HepG2 (cell line): ENCODE data around the gene TAPBP. TPM values are rescaled to one million over a fixed set of nuclear protein-coding genes. Genes with fewer than 3 reads are reported as not detected.

ENCODE experiments used
- ATAD3A ChIP-seq: sonication (generic); formaldehyde crosslinking; IDR thresholded peaks from 2 replicates; pipeline ENCODE4 v1.4.0; 2020; ENCODE audit warnings: missing genetic modification reagents
- ATF7 ChIP-seq, 2 experiments: fragments of 450-650 bp in 1 of 2; sonication (generic) in 1 of 2; formaldehyde crosslinking in 1 of 2; IDR thresholded peaks; 2 replicates each; pipeline versions ENCODE4 v1.4.0 to v1.6.1; 2016 to 2020; ENCODE audit warnings: antibody characterized with exemption in 1 of 2, mild to moderate bottlenecking in 1 of 2, missing genetic modification reagents in 1 of 2
- CC2D1A ChIP-seq: sonication (generic); formaldehyde crosslinking; IDR thresholded peaks from 2 replicates; pipeline ENCODE4 v1.8.1; 2023; ENCODE audit warnings: mild to moderate bottlenecking, missing genetic modification reagents
- CHCHD3 ChIP-seq: sonication (generic); formaldehyde crosslinking; IDR thresholded peaks from 2 replicates; pipeline ENCODE4 v1.8.0; 2022; ENCODE audit warnings: mild to moderate bottlenecking, missing genetic modification reagents, moderate library complexity
- CHD2 ChIP-seq: IDR thresholded peaks from 2 replicates; pipeline ENCODE4 v1.6.1; 2011; ENCODE audit warnings: low read depth, low read length, improper control_type of control experiment
- FOXM1 ChIP-seq: sonication (generic); formaldehyde crosslinking; IDR thresholded peaks from 2 replicates; pipeline ENCODE4 v1.5.0; 2020; ENCODE audit warnings: missing genetic modification reagents
- GTF2F1 ChIP-seq: fragments of 150-350 bp; IDR thresholded peaks from 2 replicates; pipeline ENCODE4 v1.6.1; 2014; ENCODE audit warnings: low read length
- GZF1 ChIP-seq: sonication (generic); formaldehyde crosslinking; IDR thresholded peaks from 2 replicates; pipeline ENCODE4 v1.5.1; 2020; ENCODE audit warnings: mild to moderate bottlenecking, missing genetic modification reagents
- HNRNPL ChIP-seq: fragments of 200-400 bp; formaldehyde crosslinking; IDR thresholded peaks from 2 replicates; pipeline ENCODE4 v1.6.1; 2017; ENCODE audit warnings: mild to moderate bottlenecking, low read depth, low read length
- PAWR ChIP-seq: sonication (generic); formaldehyde crosslinking; IDR thresholded peaks from 2 replicates; pipeline ENCODE4 v1.4.0; 2020; ENCODE audit warnings: missing genetic modification reagents, mild to moderate bottlenecking, borderline replicate concordance
- PHF21A ChIP-seq: sonication (generic); formaldehyde crosslinking; IDR thresholded peaks from 2 replicates; pipeline ENCODE4 v1.5.0; 2020; ENCODE audit warnings: mild to moderate bottlenecking, missing genetic modification reagents
- RBM39 ChIP-seq: fragments of 200-400 bp; formaldehyde crosslinking; IDR thresholded peaks from one replicate; pipeline ENCODE4 v1.6.1; 2018; ENCODE audit warnings: antibody characterized with exemption, mild to moderate bottlenecking, low read depth, low read length; ENCODE audit not compliant: poor library complexity, severe bottlenecking
- RCOR2 ChIP-seq: IDR thresholded peaks from 2 replicates; pipeline ENCODE4 v1.6.1; 2016; ENCODE audit warnings: missing biosample characterization, missing genetic modification reagents
- SOX6 ChIP-seq, 2 experiments: fragments of 450-650 bp in 1 of 2; sonication (generic) in 1 of 2; formaldehyde crosslinking in 1 of 2; IDR thresholded peaks; 2 replicates each; pipeline versions ENCODE4 v1.4.0 to v1.6.1; 2017 to 2020; ENCODE audit warnings: antibody characterized with exemption in 1 of 2, mild to moderate bottlenecking in 1 of 2, missing genetic modification reagents in 1 of 2
- THAP8 ChIP-seq: sonication (generic); formaldehyde crosslinking; IDR thresholded peaks from 2 replicates; pipeline ENCODE4 v1.5.1; 2020; ENCODE audit warnings: missing genetic modification reagents, mild to moderate bottlenecking, borderline replicate concordance
- ZBTB2 ChIP-seq: sonication (generic); formaldehyde crosslinking; IDR thresholded peaks from 2 replicates; pipeline ENCODE4 v1.8.0; 2022; ENCODE audit warnings: low read depth, missing genetic modification reagents
- ZFP37 ChIP-seq: sonication (generic); formaldehyde crosslinking; IDR thresholded peaks from 2 replicates; pipeline ENCODE4 v1.4.0; 2020; ENCODE audit warnings: missing genetic modification reagents, borderline replicate concordance
- ZNF253 ChIP-seq: sonication (generic); formaldehyde crosslinking; IDR thresholded peaks from 2 replicates; pipeline ENCODE4 v1.8.0; 2022; ENCODE audit warnings: mild to moderate bottlenecking, missing genetic modification reagents, borderline replicate concordance
- ZNF510 ChIP-seq: sonication (generic); formaldehyde crosslinking; IDR thresholded peaks from 2 replicates; pipeline ENCODE4 v1.4.0; 2020; ENCODE audit warnings: low read depth, mild to moderate bottlenecking, missing genetic modification reagents
- ZNF577 ChIP-seq: sonication (generic); formaldehyde crosslinking; IDR thresholded peaks from 2 replicates; pipeline ENCODE4 v1.4.0; 2020; ENCODE audit warnings: mild to moderate bottlenecking, low read depth, missing genetic modification reagents, borderline replicate concordance
- ZNF629 ChIP-seq: sonication (generic); formaldehyde crosslinking; conservative IDR thresholded peaks from 2 replicates; pipeline ENCODE4 v1.5.0; 2020; ENCODE audit warnings: missing genetic modification reagents
- ZNF766 ChIP-seq: sonication (generic); formaldehyde crosslinking; IDR thresholded peaks from 2 replicates; pipeline ENCODE4 v1.5.0; 2020; ENCODE audit warnings: missing genetic modification reagents, borderline replicate concordance
- ZNF773 ChIP-seq: sonication (generic); formaldehyde crosslinking; IDR thresholded peaks from 2 replicates; pipeline ENCODE4 v1.4.0; 2020; ENCODE audit warnings: missing genetic modification reagents, borderline replicate concordance
- ZNF775 ChIP-seq: sonication (generic); formaldehyde crosslinking; IDR thresholded peaks from 2 replicates; pipeline ENCODE4 v1.4.0; 2020; ENCODE audit warnings: missing genetic modification reagents, mild to moderate bottlenecking, moderate library complexity, borderline replicate concordance
- ZNF780A ChIP-seq: sonication (generic); formaldehyde crosslinking; IDR thresholded peaks from 2 replicates; pipeline ENCODE4 v1.8.0; 2022; ENCODE audit warnings: mild to moderate bottlenecking, missing genetic modification reagents, moderate library complexity
- polyA plus RNA-seq, 8 experiments: library from polyadenylated mRNA; depleted of rRNA in 3 of 8; stranded (reverse) in 7 of 8; unstranded in 1 of 8; fragments of >200 nt; fragmentation: Illumina TruSeq in 4 of 8; extraction: Trizol in 4 of 8; gene quantifications; 2 replicates each; pipeline versions ENCODE4 v1.2.1 to v1.2.3, GENCODE V29; 2011 to 2016; ENCODE audit warnings: low read depth in 4 of 8, missing spikeins in 1 of 8, mixed read lengths in 1 of 8; ENCODE audit not compliant: insufficient read depth in 1 of 8
- total RNA-seq, 5 experiments: library from RNA; depleted of rRNA; stranded (reverse); fragments of >200 nt; fragmentation: Illumina TruSeq; extraction: Trizol; gene quantifications; 2 replicates each; pipeline ENCODE4 v1.2.3, GENCODE V29; 2016; ENCODE audit warnings: low read depth in 1 of 5
- TF ChIP-seq, protein P1 (sequence below): sonication (generic); formaldehyde crosslinking; IDR thresholded peaks from 2 replicates; pipeline ENCODE4 v1.8.1; 2023; ENCODE audit warnings: mild to moderate bottlenecking, inconsistent platforms, moderate library complexity, missing genetic modification reagents, borderline replicate concordance

Gene TAPBP
- total and polyA plus RNA-seq, 2 of the 13 experiments (the other 11 are each of a cell fraction or from before 2014, with no cell fraction given), result 27.4 to 32.3 TPM

DNA sequence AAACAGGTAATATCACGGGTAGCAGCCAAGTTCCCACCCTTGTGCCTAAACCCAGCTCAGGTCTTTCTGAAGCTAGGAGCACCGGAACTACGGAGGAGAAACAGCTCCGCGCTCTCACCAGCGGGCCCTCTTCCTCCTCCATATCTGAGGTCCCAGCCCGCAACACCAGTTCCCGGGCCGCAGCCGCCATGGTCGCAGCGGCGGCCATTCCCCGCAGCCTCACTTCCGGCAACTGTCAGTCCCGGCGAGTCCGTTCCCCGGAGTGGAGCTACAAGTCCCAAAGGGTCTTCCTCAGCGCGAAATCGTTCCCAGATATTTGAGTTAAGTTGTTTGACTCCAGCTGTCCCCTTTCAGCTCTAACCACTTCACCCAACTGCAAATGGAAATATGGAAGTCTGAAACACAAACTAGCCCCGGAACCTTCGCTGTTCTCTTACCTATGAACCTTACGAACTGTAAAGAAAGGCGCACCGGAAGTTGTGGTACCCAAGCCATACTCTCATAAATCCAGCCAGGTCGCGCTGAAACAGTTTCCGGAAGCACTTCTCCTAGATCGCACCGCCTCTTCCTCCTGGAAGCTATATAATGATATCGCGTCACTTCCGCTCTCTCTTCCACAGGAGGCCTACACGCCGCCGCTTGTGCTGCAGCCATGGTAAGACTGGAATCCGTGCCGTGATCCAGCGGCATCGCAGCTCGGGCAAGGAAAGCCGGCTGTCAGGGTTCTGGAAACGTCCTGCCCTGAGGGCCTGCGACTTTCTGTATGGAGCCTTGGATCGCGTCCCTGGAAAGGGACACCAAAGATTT lies 42.2 kb downstream of the TAPBP start, which contains the start of the genes RPS18 and VPS52 (continued):
- no peak for TF ChIP-seq ATF7 (IDR thresholded peaks at IDR 0.05)
- TF ChIP-seq ATF7 (CRISPR knock-in tag; IDR thresholded peaks at IDR 0.05), result no peak
- peak; percentile 83; the same call in 1 of the 2 replicates for TF ChIP-seq ZFP37 (CRISPR knock-in tag)
- TF ChIP-seq CC2D1A (CRISPR knock-in tag), result no peak
- 0 out of 2 replicates have a peak, but pooled peaks have one; percentile 36 for TF ChIP-seq ZNF780A
- TF ChIP-seq, protein P1, sequence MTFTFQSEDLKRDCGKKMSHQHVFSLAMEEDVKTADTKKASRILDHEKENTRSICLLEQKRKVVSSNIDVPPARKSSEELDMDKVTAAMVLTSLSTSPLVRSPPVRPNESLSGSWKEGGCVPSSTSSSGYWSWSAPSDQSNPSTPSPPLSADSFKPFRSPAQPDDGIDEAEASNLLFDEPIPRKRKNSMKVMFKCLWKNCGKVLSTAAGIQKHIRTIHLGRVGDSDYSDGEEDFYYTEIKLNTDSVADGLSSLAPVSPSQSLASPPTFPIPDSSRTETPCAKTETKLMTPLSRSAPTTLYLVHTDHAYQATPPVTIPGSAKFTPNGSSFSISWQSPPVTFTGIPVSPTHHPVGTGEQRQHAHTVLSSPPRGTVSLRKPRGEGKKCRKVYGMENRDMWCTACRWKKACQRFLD, result peak; percentile 97
- peak; percentile 86 for TF ChIP-seq ATAD3A (CRISPR knock-in tag)
- TF ChIP-seq FOXM1, result 0 out of 2 replicates have a peak, but pooled peaks have one; percentile 45
- peak; percentile 64; the same call in 1 of the 2 replicates for TF ChIP-seq HNRNPL
- no peak for TF ChIP-seq SOX6 (IDR thresholded peaks at IDR 0.05)
- peak; percentile 63; the same call in 1 of the 2 replicates for TF ChIP-seq SOX6 (CRISPR knock-in tag; IDR thresholded peaks at IDR 0.05)
- peak; percentile 52; the same call in 1 of the 2 replicates for TF ChIP-seq ZBTB2 (CRISPR knock-in tag)
- TF ChIP-seq ZNF773 (CRISPR knock-in tag), result peak; percentile 73; the same call in 1 of the 2 replicates
- peak; percentile 82; the same call in 1 of the 2 replicates for TF ChIP-seq ZNF510 (CRISPR knock-in tag)
- peak; percentile 57; the same call in 1 of the 2 replicates for TF ChIP-seq GZF1 (CRISPR knock-in tag)
- peak; percentile 73 for TF ChIP-seq GTF2F1
- TF ChIP-seq CHCHD3 (CRISPR knock-in tag), result no peak
- no peak; the same call in 1 of the 2 replicates for TF ChIP-seq ZNF577
- TF ChIP-seq THAP8 (CRISPR knock-in tag), result peak; percentile 92; the same call in 1 of the 2 replicates
- TF ChIP-seq RBM39, result peak; percentile 65
- TF ChIP-seq ZNF629, result peak; percentile 15; the same call in 1 of the 2 replicates
- peak; percentile 90; the same call in 1 of the 2 replicates for TF ChIP-seq ZNF253 (CRISPR knock-in tag)
- no peak for TF ChIP-seq PAWR (CRISPR knock-in tag)
- TF ChIP-seq RCOR2, result 0 out of 2 replicates have a peak, but pooled peaks have one; percentile 15
- TF ChIP-seq ZNF766, result peak; percentile 77; the same call in 1 of the 2 replicates
- peak; percentile 93 for TF ChIP-seq PHF21A (CRISPR knock-in tag)
- TF ChIP-seq ZNF775 (CRISPR knock-in tag), result peak; percentile 80; the same call in 1 of the 2 replicates
- TF ChIP-seq CHD2, result peak; percentile 54; the same call in 1 of the 2 replicates
